K562 (cell line): Measurements from ENCODE around the gene DHX58. TPM values are rescaled to one million over a fixed set of nuclear protein-coding genes. Genes with fewer than 3 reads are reported as not detected.

ENCODE experiments used
- ATAC-seq: fragments of 200-7000 bp; cut with Tn5 transposase; 3 replicates; pipeline ENCODE4 v1.9.1; 2020; ENCODE audit warnings: moderate library complexity
- BruUV-seq: library from RNA; stranded (reverse); fragments of 400-500 nt; replicated peaks from 2 replicates; lab custom pipeline; 2021; lab: Mats Ljungman, UMichigan
- CTCF ChIA-PET: fragments of 300-600 bp; formaldehyde crosslinking; extraction: SDS; loops from one replicate; lab custom pipeline; 2021; ENCODE audit warnings: low intra/inter-chr PET ratio; lab: Yijun Ruan, JAX
- POLR2A ChIA-PET: fragments of 300-600, 350-650 bp; sonication (Branson Sonifier 250); formaldehyde crosslinking; extraction: SDS; loops from one replicate; lab custom pipeline; 2021; ENCODE audit warnings: antibody characterized with exemption, inconsistent platforms; lab: Yijun Ruan, JAX
- DNase-seq, 4 experiments: peaks; one replicate each; pipeline versions ENCODE4 v3.0.0 to v3.0.0-alpha.2; 2011 to 2018; ENCODE audit warnings: low spot score in 3 of 4, mixed read lengths in 3 of 4; ENCODE audit errors: extremely low read depth in 1 of 4
- FAIRE-seq: peaks from 2 replicates; lab custom pipeline; 2011; peaks lifted over from hg19 to GRCh38; lab: Jason Lieb, UNC
- H2AFZ ChIP-seq: 2 replicates; pipeline ENCODE4 v1.6.0; 2011; ENCODE audit warnings: low read depth, low read length, control low read depth, inconsistent platforms
- H3K27ac ChIP-seq: fragments of 200-600 bp; 3 replicates; pipeline ENCODE4 v1.8.0; 2011; ENCODE audit warnings: low read depth, mild to moderate bottlenecking, control low read depth, inconsistent platforms, low read length, moderate library complexity, mixed read lengths; ENCODE audit errors: extremely low read depth
- H3K27me3 ChIP-seq, 2 experiments: fragments of 300-600 bp in 1 of 2; 2 replicates in 1 of 2; 3 replicates in 1 of 2; pipeline versions ENCODE4 v1.6.0 to v1.8.0; 2011; ENCODE audit warnings: inconsistent platforms in 2 of 2, low read length in 2 of 2, mild to moderate bottlenecking in 1 of 2, mixed read lengths in 1 of 2, moderate library complexity in 1 of 2; ENCODE audit not compliant: control insufficient read depth in 2 of 2, insufficient read depth in 2 of 2
- H3K36me3 ChIP-seq: fragments of 300-600 bp; 3 replicates; pipeline ENCODE4 v1.8.0; 2011; ENCODE audit warnings: mild to moderate bottlenecking, low read length, inconsistent platforms; ENCODE audit not compliant: control insufficient read depth, insufficient read depth
- H3K4me1 ChIP-seq, 2 experiments: fragments of 200-600 bp in 1 of 2; replicated peaks in 1 of 2; 2 replicates in 1 of 2; 3 replicates in 1 of 2; pipeline versions ENCODE4 v1.5.1 to v1.8.0; 2011; ENCODE audit warnings: inconsistent platforms in 2 of 2, low read length in 2 of 2, mild to moderate bottlenecking in 1 of 2, mixed read lengths in 1 of 2, moderate library complexity in 1 of 2; ENCODE audit not compliant: control insufficient read depth in 2 of 2, insufficient read depth in 2 of 2
- H3K4me2 ChIP-seq: 2 replicates; pipeline ENCODE4 v1.6.1; 2011; ENCODE audit warnings: low read length, control low read depth, inconsistent platforms, mixed read lengths; ENCODE audit not compliant: insufficient read depth
- H3K4me3 ChIP-seq: fragments of 200-600 bp; sonication (generic), shearing (Covaris generic); 2 replicates; pipeline ENCODE4 v1.5.1; 2016; ENCODE audit warnings: control low read depth, inconsistent platforms
- H3K79me2 ChIP-seq: fragments of 200-600 bp; 3 replicates; pipeline ENCODE4 v1.8.0; 2011; ENCODE audit warnings: low read length, inconsistent platforms; ENCODE audit not compliant: control insufficient read depth, insufficient read depth
- H3K9ac ChIP-seq, 2 experiments: 2 replicates each; pipeline versions ENCODE4 v1.6.0 to v1.6.1; 2011; ENCODE audit warnings: low read depth in 2 of 2, low read length in 2 of 2, control low read depth in 1 of 2, inconsistent platforms in 1 of 2, mild to moderate bottlenecking in 1 of 2, mixed read lengths in 1 of 2; ENCODE audit not compliant: insufficient read depth in 1 of 2
- H3K9me1 ChIP-seq: one replicate; pipeline ENCODE4 v1.6.0; 2011; ENCODE audit warnings: inconsistent platforms, mild to moderate bottlenecking, low read length, moderate library complexity; ENCODE audit not compliant: control insufficient read depth, insufficient read depth
- H3K9me3 ChIP-seq: replicated peaks from 2 replicates; pipeline ENCODE4 v1.5.1; 2011; ENCODE audit warnings: low read depth, low read length, inconsistent platforms; ENCODE audit not compliant: control insufficient read depth, insufficient read depth
- H4K20me1 ChIP-seq: replicated peaks from 2 replicates; pipeline ENCODE4 v1.6.1; 2011; ENCODE audit warnings: low read length, inconsistent platforms, mixed read lengths; ENCODE audit not compliant: control insufficient read depth, insufficient read depth
- CBX1 ChIP-seq: sonication (generic); IDR thresholded peaks from 2 replicates; pipeline ENCODE4 v1.6.1; 2016; ENCODE audit warnings: antibody characterized with exemption, low read depth, mild to moderate bottlenecking
- CLOCK ChIP-seq: fragments of 250-450 bp; sonication (Bioruptor Pico); IDR thresholded peaks from 2 replicates; pipeline ENCODE4 v1.4.0; 2020; ENCODE audit warnings: mild to moderate bottlenecking, moderate library complexity, borderline replicate concordance
- ETV1 ChIP-seq: fragments of 450-650 bp; conservative IDR thresholded peaks from 2 replicates; pipeline ENCODE4 v1.6.1; 2016; ENCODE audit warnings: missing genetic modification characterization, control low read depth, low read depth, missing compliant biosample characterization
- GATA2 ChIP-seq: sonication (generic); formaldehyde crosslinking; IDR thresholded peaks from 2 replicates; pipeline ENCODE4 v1.4.0; 2020; ENCODE audit warnings: mild to moderate bottlenecking, missing genetic modification reagents
- GMEB1 ChIP-seq: fragments of 250-450 bp; sonication (Bioruptor Pico); IDR thresholded peaks from 2 replicates; pipeline ENCODE4 v1.4.0; 2020; ENCODE audit warnings: mild to moderate bottlenecking
- HMG20A ChIP-seq: fragments of 450-650 bp; formaldehyde crosslinking; conservative IDR thresholded peaks from 2 replicates; pipeline ENCODE4 v1.4.0; 2020; ENCODE audit warnings: mild to moderate bottlenecking, mixed read lengths
- HMG20B ChIP-seq: fragments of 250-450 bp; sonication (Bioruptor Pico); IDR thresholded peaks from 2 replicates; pipeline ENCODE4 v1.5.0; 2021; ENCODE audit warnings: mild to moderate bottlenecking
- NCOR1 ChIP-seq: fragments of 450-650 bp; IDR thresholded peaks from 2 replicates; pipeline ENCODE4 v1.6.1; 2016; ENCODE audit warnings: mild to moderate bottlenecking, moderate library complexity
- NONO ChIP-seq, 2 experiments: fragments of 200-400 bp in 1 of 2; fragments of 450-650 bp in 1 of 2; formaldehyde crosslinking in 1 of 2; IDR thresholded peaks; 2 replicates each; pipeline ENCODE4 v1.6.1; 2017; ENCODE audit warnings: low read depth in 2 of 2, mild to moderate bottlenecking in 2 of 2, moderate library complexity in 2 of 2, low read length in 1 of 2
- PPARD ChIP-seq: fragments of 250-450 bp; sonication (Bioruptor Pico); IDR thresholded peaks from 2 replicates; pipeline ENCODE4 v1.8.0; 2022; ENCODE audit warnings: inconsistent platforms, mild to moderate bottlenecking, moderate library complexity
- RCOR1 ChIP-seq, 2 experiments: IDR thresholded peaks; 2 replicates each; pipeline ENCODE4 v1.6.1; 2012; ENCODE audit warnings: low read depth in 2 of 2, low read length in 2 of 2, borderline replicate concordance in 1 of 2, improper control_type of control experiment in 1 of 2
- RFX1 ChIP-seq: fragments of 450-650 bp; IDR thresholded peaks from 2 replicates; pipeline ENCODE4 v1.6.1; 2016; ENCODE audit warnings: mild to moderate bottlenecking, moderate library complexity
- TGIF2 ChIP-seq: sonication (generic); formaldehyde crosslinking; IDR thresholded peaks from 2 replicates; pipeline ENCODE4 v1.8.1; 2022; ENCODE audit warnings: mild to moderate bottlenecking, missing genetic modification reagents, moderate library complexity
- XRCC5 ChIP-seq: fragments of 200-400 bp; formaldehyde crosslinking; IDR thresholded peaks from 2 replicates; pipeline ENCODE4 v1.6.1; 2017; ENCODE audit warnings: low read depth, mild to moderate bottlenecking, low read length
- ZNF140 ChIP-seq: fragments of 250-450 bp; sonication (Bioruptor Pico); IDR thresholded peaks from 2 replicates; pipeline ENCODE4 v1.8.0; 2021; ENCODE audit warnings: moderate library complexity, mild to moderate bottlenecking, inconsistent platforms
- ZNF324 ChIP-seq: fragments of 250-450 bp; sonication (Bioruptor Pico); IDR thresholded peaks from 2 replicates; pipeline ENCODE4 v1.4.0; 2020; ENCODE audit warnings: mild to moderate bottlenecking
- WGBS: fragments of 100-300 bp; shearing (Covaris generic); methylation state at CpG from one replicate; pipeline ENCODE4 v1.1.6; 2016; ENCODE audit warnings: low coverage, mixed read lengths; ENCODE audit not compliant: insufficient coverage; ENCODE audit errors: missing lambda C conversion rate; 5-methylcytosine and 5-hydroxymethylcytosine counted together
- in situ Hi-C: fragments of 300-500 bp; cut with MboI; formaldehyde crosslinking; loops from 4 replicates; pipeline ENCODE4 v1.15.0; 2018; ENCODE audit warnings: inconsistent platforms, mixed read lengths
- intact Hi-C: fragments of 100-400 bp; cut with micrococcal nuclease; formaldehyde crosslinking; loops from 2 replicates; pipeline ENCODE4 v1.14.2; 2022
- polyA plus RNA-seq, 8 experiments: library from polyadenylated mRNA; depleted of rRNA in 4 of 8; stranded (reverse) in 5 of 8; unstranded in 3 of 8; fragments of >200 nt; fragmentation: Nextera tagmentation in 2 of 8; fragmentation: Illumina TruSeq in 1 of 8; extraction: Ambion mirVana in 2 of 8; extraction: Trizol in 1 of 8; gene quantifications; 2 replicates each; pipeline versions ENCODE4 v1.2.1 to v1.2.3, GENCODE V29; 2011 to 2014; ENCODE audit warnings: inconsistent platforms in 1 of 8, missing spikeins in 1 of 8
- total RNA-seq, 7 experiments: library from RNA; depleted of rRNA in 6 of 7; stranded (reverse); fragments of >200 nt in 6 of 7; fragmentation: Illumina TruSeq in 2 of 7; extraction: Trizol in 2 of 7; gene quantifications; 2 replicates each; pipeline versions ENCODE4 v1.2.1 to v1.2.3, GENCODE V29; 2011 to 2021; ENCODE audit warnings: low replicate concordance in 1 of 7
- TF ChIP-seq, protein P1 (sequence below): fragments of 250-450 bp; sonication (Bioruptor Pico); IDR thresholded peaks from 2 replicates; pipeline ENCODE4 v1.8.0; 2021; ENCODE audit warnings: mild to moderate bottlenecking, moderate library complexity

Gene DHX58
- total and polyA plus RNA-seq, 9 of the 15 experiments (the other 6 are each of a cell fraction or from before 2014, with no cell fraction given) = 0.15 to 3.0 (median 1.4) TPM

DNA sequence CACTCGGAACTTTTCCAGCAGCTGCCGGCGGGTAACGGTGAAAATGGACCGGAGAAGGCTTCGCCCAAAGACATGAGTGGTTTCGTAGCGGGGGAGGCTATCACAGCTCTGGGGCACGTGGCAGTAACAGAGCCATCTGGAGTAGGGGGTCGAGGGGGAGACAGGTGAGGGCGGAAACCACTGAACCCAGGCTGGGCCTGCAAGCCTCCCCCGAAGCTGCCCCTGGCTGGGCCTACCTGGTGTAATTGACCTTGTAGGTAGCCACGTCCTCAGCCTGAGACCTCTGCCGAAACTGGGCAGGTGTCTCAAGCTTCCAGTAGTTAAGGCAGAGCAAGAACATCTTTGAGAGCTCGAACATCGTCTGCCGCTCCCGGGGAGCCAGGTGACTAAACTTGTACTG, 6.8 kb upstream of the DHX58 start:
- no peak for FAIRE-seq
- Histone ChIP-seq H3K9me1 (peaks cover 3% of the 10 kb centered on the region), H3K27ac (no peak overlapping the region), H3K27me3 (no peaks in the 10 kb centered on the region), H3K4me2 (no peak overlapping the region), H3K79me2 (peaks cover 10% of the 10 kb centered on the region; the same call in 2 of the 3 replicates), H4K20me1 (no peaks in the 10 kb centered on the region), H3K4me1 (peaks cover 13 to 47% of the 10 kb centered on the region in 2 experiments), H3K9ac (peak overlapping the region in 1 of 2 experiments; percentile 28; a peak in 1 of 4 replicates), H3K36me3 (peaks cover 56% of the 10 kb centered on the region; the same call in 2 of the 3 replicates), H2AFZ (no peak overlapping the region), H3K9me3 (no peaks in the 10 kb centered on the region), H3K4me3 (no peak overlapping the region)
- WGBS = 82% methylated on average over 13 of the region's 18 CpGs
- in situ Hi-C loops = loop anchor here (25.0 kb wide), 1 partner anchor 382 kb away; the partner anchor contains the start of gene HAP1
- TF ChIP-seq ETV1 = no peak
- TF ChIP-seq NONO (IDR thresholded peaks at IDR 0.05; ENCODE audit: low read depth in 2 of 2, low read length in 1 of 2) = no peak
- no peak for TF ChIP-seq TGIF2
- TF ChIP-seq, protein P1, sequence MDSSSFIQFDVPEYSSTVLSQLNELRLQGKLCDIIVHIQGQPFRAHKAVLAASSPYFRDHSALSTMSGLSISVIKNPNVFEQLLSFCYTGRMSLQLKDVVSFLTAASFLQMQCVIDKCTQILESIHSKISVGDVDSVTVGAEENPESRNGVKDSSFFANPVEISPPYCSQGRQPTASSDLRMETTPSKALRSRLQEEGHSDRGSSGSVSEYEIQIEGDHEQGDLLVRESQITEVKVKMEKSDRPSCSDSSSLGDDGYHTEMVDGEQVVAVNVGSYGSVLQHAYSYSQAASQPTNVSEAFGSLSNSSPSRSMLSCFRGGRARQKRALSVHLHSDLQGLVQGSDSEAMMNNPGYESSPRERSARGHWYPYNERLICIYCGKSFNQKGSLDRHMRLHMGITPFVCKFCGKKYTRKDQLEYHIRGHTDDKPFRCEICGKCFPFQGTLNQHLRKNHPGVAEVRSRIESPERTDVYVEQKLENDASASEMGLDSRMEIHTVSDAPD = no peak
- TF ChIP-seq GATA2 (CRISPR knock-in tag) = no peak
- no peak for TF ChIP-seq XRCC5
- TF ChIP-seq HMG20B (CRISPR knock-in tag) = no peak
- no peak for TF ChIP-seq RCOR1 (IDR thresholded peaks at IDR 0.05; ENCODE audit: borderline replicate concordance in 1 of 2, low read depth in 2 of 2, low read length in 2 of 2)
- no peak for TF ChIP-seq CLOCK (CRISPR knock-in tag)
- TF ChIP-seq HMG20A = no peak
- TF ChIP-seq NCOR1 = no peak
- no peak for TF ChIP-seq PPARD (CRISPR knock-in tag)
- TF ChIP-seq RFX1 = no peak
- TF ChIP-seq GMEB1 (CRISPR knock-in tag) = no peak
- TF ChIP-seq CBX1 = no peak
- TF ChIP-seq ZNF324 (CRISPR knock-in tag) = no peak
- TF ChIP-seq ZNF140 (CRISPR knock-in tag) = no peak
- no peak for ATAC-seq
- no peak for DNase-seq
- intact Hi-C loops = loop anchor here (2.0 kb wide), 1 partner anchor 62 kb away; the partner anchor contains the start of gene KCNH4
- ChIA-PET CTCF (interaction anchor here (1.2 to 1.9 kb wide), 2 partner anchors 52 to 62 kb away, joined by 3 to 12 read pairs; partner anchors contain the start of gene KCNH4), POLR2A (interaction anchor here (0.7 to 2.1 kb wide), 5 partner anchors 8 to 366 kb away, joined by 3 to 7 read pairs (median 4); no protein-coding TSS in a partner anchor)
- BruUV-seq = no TSS peak
